ENCODE measurements around the gene NKD1.

The NKD1 gene

GRCh38 chr16:50597563-50598255 lies 49.5 kb downstream of the NKD1 start:
- TF ChIP-seq CTCF (IDR thresholded peaks at IDR 0.05; ENCODE audit: low read depth, low read length) = no peak

GRCh38 chr16:50598256-50598894 lies 50.2 kb downstream of the NKD1 start:
- DNase-seq (ENCODE audit: extremely low read depth, low read depth) = no peak
- no peak for TF ChIP-seq CTCF (IDR thresholded peaks at IDR 0.05; ENCODE audit: low read depth, low read length)

More at GRCh38 chr16:50597563-50598255, 49.5 kb downstream of the NKD1 start:
- DNase-seq (ENCODE audit: extremely low read depth, low read depth) = no peak

GRCh38 chr16:50598936-50599361 lies 50.8 kb downstream of the NKD1 start:
- no peak for TF ChIP-seq CTCF (IDR thresholded peaks at IDR 0.05; ENCODE audit: low read depth, low read length)
- no peak for DNase-seq (ENCODE audit: extremely low read depth, low read depth)

GRCh38 chr16:50599494-50599893 lies 51.3 kb downstream of the NKD1 start:
- DNase-seq (ENCODE audit: extremely low read depth, low read depth) = no peak
- TF ChIP-seq CTCF (IDR thresholded peaks at IDR 0.05; ENCODE audit: low read depth, low read length) = no peak

GRCh38 chr16:50600582-50601283 lies 52.5 kb downstream of the NKD1 start:
- no peak for TF ChIP-seq CTCF (IDR thresholded peaks at IDR 0.05; ENCODE audit: low read depth, low read length)
- no peak for DNase-seq (ENCODE audit: extremely low read depth, low read depth)

GRCh38 chr16:50601341-50601740 lies 53.1 kb downstream of the NKD1 start:
- TF ChIP-seq CTCF (IDR thresholded peaks at IDR 0.05; ENCODE audit: low read depth, low read length) = no peak

GRCh38 chr16:50602126-50602525 lies 53.9 kb downstream of the NKD1 start:
- no peak for TF ChIP-seq CTCF (IDR thresholded peaks at IDR 0.05; ENCODE audit: low read depth, low read length)
- DNase-seq (ENCODE audit: extremely low read depth, low read depth) = no peak

More at GRCh38 chr16:50601341-50601740, 53.1 kb downstream of the NKD1 start:
- no peak for DNase-seq (ENCODE audit: extremely low read depth, low read depth)
